ENCODE results near the gene SLC9A9. TPM values are rescaled to one million over a fixed set of nuclear protein-coding genes. Genes with fewer than 3 reads are reported as not detected.

The SLC9A9 gene
- polyA plus RNA-seq, 1 of the 3 experiments (the other 2 are of a cell fraction): 0.05 TPM

GRCh38 chr3:143475981-143476380 lies 372.3 kb downstream of the SLC9A9 start (continued):
- TF ChIP-seq USF2 (IDR thresholded peaks at IDR 0.05; ENCODE audit: borderline replicate concordance, low read depth, low read length): no peak
- no peak for TF ChIP-seq NFIC (IDR thresholded peaks at IDR 0.05; ENCODE audit: borderline replicate concordance)
- no peak for TF ChIP-seq SMC3 (IDR thresholded peaks at IDR 0.05; ENCODE audit: low read depth, low read length)
- no peak for TF ChIP-seq SIN3A (IDR thresholded peaks at IDR 0.05; ENCODE audit: borderline replicate concordance, low read depth, low read length)

GRCh38 chr3:143472731-143473523 lies 375.3 kb downstream of the SLC9A9 start:
- H3K79me2 ChIP-seq (ENCODE audit: insufficient read depth): no peaks in the 10 kb centered on the region
- H3K9me2 ChIP-seq: no peaks in the 10 kb centered on the region
- no peak overlapping the region for H3K9ac ChIP-seq
- H3K36me3 ChIP-seq (replicated peaks in 1 of 2; ENCODE audit: control insufficient read depth in 1 of 2, insufficient read depth in 2 of 2, low read length in 1 of 2): no peaks in the 10 kb centered on the region
- no peak overlapping the region for H2AFZ ChIP-seq (ENCODE audit: low read depth)
- H3K27me3 ChIP-seq (ENCODE audit: insufficient read depth): peaks cover 12% of the 10 kb centered on the region; the same call in 1 of the 2 replicates
- no peak for TF ChIP-seq TCF12 (IDR thresholded peaks at IDR 0.05)
- DNase-seq: no peak
- no peaks in the 10 kb centered on the region for H3F3A ChIP-seq (replicated peaks; ENCODE audit: insufficient read depth)
- WGBS (ENCODE audit: low lambda C conversion rate): 7% methylated on average over 7 of the region's 7 CpGs
- no peak overlapping the region for H3K4me3 ChIP-seq (ENCODE audit: low read depth in 2 of 2, low read length in 1 of 2)
- ChIA-PET POLR2A (no interaction called here), CTCF (no interaction called here)
- H3K4me2 ChIP-seq: no peak overlapping the region
- H4K20me1 ChIP-seq (ENCODE audit: insufficient read depth): no peaks in the 10 kb centered on the region
- no peaks in the 10 kb centered on the region for H3K9me3 ChIP-seq
- no peak overlapping the region for H3K27ac ChIP-seq (ENCODE audit: low read depth in 2 of 2, low read length in 1 of 2)
- H3K4me1 ChIP-seq (ENCODE audit: control insufficient read depth in 1 of 2, insufficient read depth in 2 of 2, low read depth in 1 of 2, low read length in 1 of 2): no peaks in the 10 kb centered on the region

- Histone ChIP-seq H4K20me1 (ENCODE audit: insufficient read depth) (no peaks in the 10 kb centered on the region), H2AFZ (ENCODE audit: low read depth) (no peak overlapping the region), H3K9me2 (no peaks in the 10 kb centered on the region), H3K4me3 (ENCODE audit: low read depth in 2 of 2, low read length in 1 of 2) (no peak overlapping the region), H3K27me3 (ENCODE audit: insufficient read depth) (peaks cover 12% of the 10 kb centered on the region; the same call in 1 of the 2 replicates), H3K36me3 (replicated peaks in 1 of 2; ENCODE audit: control insufficient read depth in 1 of 2, insufficient read depth in 2 of 2, low read length in 1 of 2) (no peaks in the 10 kb centered on the region), H3K27ac (ENCODE audit: low read depth in 2 of 2, low read length in 1 of 2) (no peak overlapping the region), H3F3A (replicated peaks; ENCODE audit: insufficient read depth) (no peaks in the 10 kb centered on the region), H3K9ac (no peak overlapping the region), H3K4me2 (no peak overlapping the region), H3K4me1 (ENCODE audit: control insufficient read depth in 1 of 2, insufficient read depth in 2 of 2, low read depth in 1 of 2, low read length in 1 of 2) (no peaks in the 10 kb centered on the region), H3K79me2 (ENCODE audit: insufficient read depth) (no peaks in the 10 kb centered on the region), H3K9me3 (no peaks in the 10 kb centered on the region)
- TF ChIP-seq FOXM1 (IDR thresholded peaks at IDR 0.05; ENCODE audit: low read depth) (no peak), SMC3 (IDR thresholded peaks at IDR 0.05; ENCODE audit: low read depth, low read length) (no peak), GATA2 (CRISPR knock-in tag; IDR thresholded peaks at IDR 0.05) (no peak), JUND (IDR thresholded peaks at IDR 0.05) (no peak), YY1 (IDR thresholded peaks at IDR 0.05; ENCODE audit: low read depth) (no peak), RFX5 (IDR thresholded peaks at IDR 0.05; ENCODE audit: low read length) (no peak), EP300 (IDR thresholded peaks at IDR 0.05; ENCODE audit: borderline replicate concordance in 1 of 2, low read depth in 1 of 2, low read length in 1 of 2) (no peak), RXRA (IDR thresholded peaks at IDR 0.05; ENCODE audit: borderline replicate concordance, low read depth) (no peak), FOXJ3 (CRISPR knock-in tag; IDR thresholded peaks at IDR 0.05) (no peak), RCOR1 (IDR thresholded peaks at IDR 0.05; ENCODE audit: low read length) (no peak), FOSL2 (IDR thresholded peaks at IDR 0.05; ENCODE audit: borderline replicate concordance, low read depth) (no peak), POLR2AphosphoS5 (IDR thresholded peaks at IDR 0.05; ENCODE audit: low read depth, low read length) (no peak), TCF12 (IDR thresholded peaks at IDR 0.05) (no peak), ELF1 (IDR thresholded peaks at IDR 0.05) (no peak), IRF3 (IDR thresholded peaks at IDR 0.05; ENCODE audit: low read depth, low read length) (no peak), ZBTB33 (IDR thresholded peaks at IDR 0.05; ENCODE audit: borderline replicate concordance, low read depth) (no peak)
- ChIA-PET POLR2A (no interaction called here), CTCF (no interaction called here)
- WGBS (ENCODE audit: low lambda C conversion rate): 6% methylated on average over 2 of the region's 2 CpGs
- DNase-seq: no peak
Measured at GRCh38 chr3:143471705-143472104, 376.6 kb downstream of the SLC9A9 start.

Measured in SK-N-SH (cell line).